GM12892 (cell line): Measurements from ENCODE around the gene OMG.

ENCODE experiments used
- POLR2A ChIP-seq: IDR thresholded peaks from 2 replicates; pipeline ENCODE4 v1.6.1; 2011; ENCODE audit warnings: low read depth, low read length, control low read depth
- POLR2AphosphoS5 ChIP-seq: IDR thresholded peaks from 2 replicates; pipeline ENCODE4 v1.6.1; 2011; ENCODE audit warnings: low read depth, low read length, control low read depth

GRCh38 chr17:31309556-31309955 is 12.5 kb upstream of the OMG start:
- no peak for TF ChIP-seq POLR2AphosphoS5
- TF ChIP-seq POLR2A: no peak
